ENCODE measurements around the gene CYFIP2. TPM values are rescaled to one million over a fixed set of nuclear protein-coding genes. Genes with fewer than 3 reads are reported as not detected.

CYFIP2 gene
- total and polyA plus RNA-seq, 10 of the 15 experiments (the other 5 are each of a cell fraction or from before 2014, with no cell fraction given), result 43.4 to 173 (median 96.0) TPM

DNA sequence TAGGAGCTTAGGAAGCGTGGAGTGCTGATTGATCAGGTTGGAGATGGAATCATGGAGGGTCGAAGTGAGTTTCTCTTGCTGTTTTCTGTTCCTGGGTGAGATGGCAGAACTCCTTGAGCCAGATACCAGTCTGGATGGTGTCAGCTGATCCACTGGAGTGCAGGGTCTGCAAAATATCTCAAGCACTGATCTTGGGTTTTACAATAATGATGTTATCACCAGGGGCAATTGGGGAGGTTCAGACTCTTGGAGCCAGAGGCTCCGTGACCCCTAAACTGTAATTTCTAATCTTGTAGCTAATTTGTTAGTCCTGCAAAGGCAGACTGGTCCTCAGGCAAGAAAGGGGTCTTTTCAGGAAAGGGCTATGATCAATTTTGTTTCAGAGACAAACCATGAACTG, 114.1 kb downstream of the CYFIP2 start:
- no peaks in the 10 kb centered on the region for H4K20me1 ChIP-seq (ENCODE audit: control insufficient read depth, insufficient read depth)
- H3K4me3 ChIP-seq, result no peak overlapping the region
- in situ Hi-C loops (cut with MboI) (no loop called here), intact Hi-C loops (cut with micrococcal nuclease; ENCODE audit: unreplicated experiment) (no loop called here)
- no peak overlapping the region for H3K9ac ChIP-seq (ENCODE audit: control insufficient read depth, insufficient read depth, low read length)
- FAIRE-seq (no peak), ATAC-seq (no peak), DNase-seq (ENCODE audit: low read depth, low spot score) (no peak)
- POLR2A ChIA-PET, result interaction anchor here (0.7 kb wide), 1 partner anchor 17 kb away, joined by 4 read pairs; no protein-coding TSS in a partner anchor
- SMC1A ChIA-PET (ENCODE audit: uncharacterized antibody, unreplicated experiment), result interaction anchor here (1.3 kb wide), 1 partner anchor 11 kb away, joined by 3 read pairs; no protein-coding TSS in a partner anchor
- WGBS (ENCODE audit: insufficient coverage, insufficient replicate concordance, low lambda C conversion rate, missing lambda C conversion rate), result 96% methylated on average over 3 of the region's 3 CpGs
- BruUV-seq (replicated peaks), result no TSS peak
- no peak overlapping the region for H3K4me2 ChIP-seq (ENCODE audit: control insufficient read depth, insufficient read depth)
- peaks cover 14 to 28% of the 10 kb centered on the region in 2 experiments for H3K36me3 ChIP-seq (ENCODE audit: control insufficient read depth in 2 of 2, insufficient read depth in 2 of 2, low read length in 1 of 2)
- H3K27ac ChIP-seq (ENCODE audit: control insufficient read depth, insufficient read depth), result no peak overlapping the region
- H3K4me1 ChIP-seq (ENCODE audit: control insufficient read depth, insufficient read depth, low read length), result no peaks in the 10 kb centered on the region
- CTCF ChIA-PET, result no interaction called here
- H3K9me3 ChIP-seq (replicated peaks; ENCODE audit: control insufficient read depth, insufficient read depth, low read length), result no peaks in the 10 kb centered on the region
- RAD21 ChIA-PET (ENCODE audit: unreplicated experiment), result no interaction called here
- H3K27me3 ChIP-seq (replicated peaks in 1 of 2; ENCODE audit: control insufficient read depth in 2 of 2, insufficient read depth in 2 of 2, low read length in 1 of 2), result no peaks in the 10 kb centered on the region
- H2AFZ ChIP-seq (ENCODE audit: control insufficient read depth, low read depth, low read length), result no peak overlapping the region
- H3K79me2 ChIP-seq (ENCODE audit: control insufficient read depth, insufficient read depth, low read length), result no peaks in the 10 kb centered on the region
- TF ChIP-seq EZH2 (IDR thresholded peaks at IDR 0.05; ENCODE audit: borderline replicate concordance, control insufficient read depth, low read depth, low read length), result no peak
- no peak for TF ChIP-seq IKZF1 (conservative IDR thresholded peaks at IDR 0.05)
- no peak for TF ChIP-seq ZBED1 (IDR thresholded peaks at IDR 0.05; ENCODE audit: borderline replicate concordance)
- no peak for TF ChIP-seq ZZZ3 (IDR thresholded peaks at IDR 0.05; ENCODE audit: control insufficient read depth, insufficient read length, low read depth)
- no peak for TF ChIP-seq ZNF217 (IDR thresholded peaks at IDR 0.05)
- no peak for TF ChIP-seq DPF2 (IDR thresholded peaks at IDR 0.05)
- TF ChIP-seq, protein P1, sequence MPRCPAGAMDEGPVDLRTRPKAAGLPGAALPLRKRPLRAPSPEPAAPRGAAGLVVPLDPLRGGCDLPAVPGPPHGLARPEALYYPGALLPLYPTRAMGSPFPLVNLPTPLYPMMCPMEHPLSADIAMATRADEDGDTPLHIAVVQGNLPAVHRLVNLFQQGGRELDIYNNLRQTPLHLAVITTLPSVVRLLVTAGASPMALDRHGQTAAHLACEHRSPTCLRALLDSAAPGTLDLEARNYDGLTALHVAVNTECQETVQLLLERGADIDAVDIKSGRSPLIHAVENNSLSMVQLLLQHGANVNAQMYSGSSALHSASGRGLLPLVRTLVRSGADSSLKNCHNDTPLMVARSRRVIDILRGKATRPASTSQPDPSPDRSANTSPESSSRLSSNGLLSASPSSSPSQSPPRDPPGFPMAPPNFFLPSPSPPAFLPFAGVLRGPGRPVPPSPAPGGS (IDR thresholded peaks at IDR 0.05; ENCODE audit: borderline replicate concordance, insufficient read depth, low read depth, low read length, poor library complexity, severe bottlenecking), result no peak
- TF ChIP-seq PML (IDR thresholded peaks at IDR 0.05; ENCODE audit: low read length), result no peak
- TF ChIP-seq KLF5 (IDR thresholded peaks at IDR 0.05; ENCODE audit: partially characterized antibody), result no peak
- no peak for TF ChIP-seq SREBF1 (IDR thresholded peaks at IDR 0.05; ENCODE audit: low read length)
